Left colon (tissue), 2 donors: ENCODE measurements around the gene OR10J1. TPM values are rescaled to one million over a fixed set of nuclear protein-coding genes. Genes with fewer than 3 reads are reported as not detected.

Experiments used
- ATAC-seq: fragments of 200-7000 bp; cut with Tn5 transposase; one replicate; pipeline ENCODE4 v1.9.1; 2020; ENCODE audit warnings: mild to moderate bottlenecking, moderate library complexity
- DNase-seq, 2 donors: peaks; one replicate each; pipeline ENCODE4 v3.0.0-alpha.2; 2020
- intact Hi-C, 2 donors: fragments of 100-400 bp; cut with DNase I in 1 of 2; cut with micrococcal nuclease in 1 of 2; formaldehyde crosslinking; loops; one replicate each; pipeline versions ENCODE4 v1.11.2 to v1.14.0; 2022; cut with DNase I, micrococcal nuclease
- total RNA-seq, 2 donors: library from RNA; stranded (reverse); fragmentation: NEBNext Ultra II Directional; extraction: Animal tissue kit (Norgen Biotek cat#: 25700); gene quantifications; one replicate each; pipeline ENCODE4 v1.2.1, GENCODE V29; 2021
- donor health status: DM: no; HTN: no; CAD: no.
- donor health status: DM: yes; HTN: yes; CAD: no.

The OR10J1 gene
- total RNA-seq, 2 donors from 2014 or later: not detected

DNA sequence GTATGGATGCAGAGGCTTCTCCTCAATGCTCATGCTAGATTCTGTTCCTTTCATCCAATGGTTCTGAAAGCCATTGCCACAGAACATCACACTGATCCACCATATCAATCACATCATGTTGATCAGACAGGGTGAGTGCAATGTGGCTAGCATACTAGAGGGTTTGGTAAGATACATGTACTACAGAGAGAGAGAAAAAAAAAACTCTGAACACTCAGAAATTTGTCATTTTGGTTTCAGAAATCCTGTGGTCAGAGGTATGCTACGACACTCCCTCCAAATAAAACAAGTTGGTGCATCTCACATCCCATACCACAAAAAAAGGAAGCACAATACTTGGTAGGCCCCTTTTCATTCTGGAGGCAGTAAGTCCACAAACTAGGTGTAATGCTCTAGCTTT, 35.4 kb downstream of the OR10J1 start:
- DNase-seq: no peak
- no peak for ATAC-seq
- intact Hi-C loops: no loop called here

DNA sequence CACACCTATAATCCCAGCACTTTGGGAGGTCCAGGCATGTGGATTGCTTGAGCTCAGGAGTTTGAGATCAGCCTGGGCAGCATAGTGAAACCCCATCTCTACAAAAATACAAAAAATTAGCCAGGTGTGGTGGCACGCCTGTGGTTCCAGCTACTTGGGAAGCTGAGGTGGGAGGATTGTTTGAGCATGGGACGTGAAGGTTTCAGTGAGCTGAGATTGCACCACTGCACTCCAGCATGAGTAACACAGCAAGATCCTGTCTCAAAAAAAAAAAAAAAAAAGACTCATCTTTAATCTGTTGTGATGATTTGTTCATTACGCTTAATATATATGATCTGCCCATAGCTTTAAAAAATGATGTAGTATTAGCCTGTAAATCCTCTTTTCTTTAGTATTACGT, 44.0 kb downstream of the OR10J1 start:
- no peak for DNase-seq

More for the DNA sequence above, 44.0 kb downstream of the OR10J1 start:
- no peak for ATAC-seq
- intact Hi-C loops: no loop called here

Other genes with a start within 250 kb of the OR10J1 start
- gene ACKR1, start 234.8 kb upstream of the OR10J1 start, total RNA-seq: 10 to 100 TPM; 16.9 to 19.2 TPM
- 1 to 10 TPM in 1 of 2 donors, not detected in 1; 1.5 TPM for gene FCER1A, start 137.4 kb upstream of the OR10J1 start, total RNA-seq
- not detected for gene OR10J4, start 7.5 kb upstream of the OR10J1 start, total RNA-seq
- gene OR10J5, start 96.3 kb downstream of the OR10J1 start, total RNA-seq: not detected
- gene APCS, start 148.1 kb downstream of the OR10J1 start, total RNA-seq: not detected